Stomach smooth muscle (tissue), 2 donors: ENCODE measurements around the gene RNU6-1.

ENCODE experiments used
- H3K27ac ChIP-seq: one replicate; pipeline ENCODE4 v1.7.0; 2013; ENCODE audit warnings: mild to moderate bottlenecking, low read length, inconsistent platforms
- H3K27me3 ChIP-seq, 2 donors: one replicate each; pipeline ENCODE4 v1.7.0; 2013; ENCODE audit warnings: low read length in 2 of 2; ENCODE audit not compliant: insufficient read depth in 2 of 2, control insufficient read depth in 1 of 2
- H3K36me3 ChIP-seq, 2 donors: one replicate each; pipeline ENCODE4 v1.7.0; 2013; ENCODE audit warnings: low read length in 2 of 2; ENCODE audit not compliant: control insufficient read depth in 2 of 2, insufficient read depth in 2 of 2
- H3K4me1 ChIP-seq: one replicate; pipeline ENCODE4 v1.7.0; 2013; ENCODE audit warnings: low read length; ENCODE audit not compliant: control insufficient read depth, insufficient read depth
- H3K4me3 ChIP-seq, 2 donors: one replicate each; pipeline ENCODE4 v1.7.0; 2013; ENCODE audit warnings: low read length in 2 of 2
- H3K9ac ChIP-seq, 2 donors: one replicate each; pipeline ENCODE4 v1.7.0; 2013; ENCODE audit warnings: low read length in 2 of 2, mild to moderate bottlenecking in 1 of 2
- H3K9me3 ChIP-seq, 2 donors: one replicate each; pipeline ENCODE4 v1.7.0; 2013; ENCODE audit warnings: low read length in 2 of 2; ENCODE audit not compliant: control insufficient read depth in 2 of 2
- donor health status: healthy.
- donor health status: Pancreatic carcinoma.

Gene RNU6-1

GRCh38 chr15:67839929-67840748 is at the start of gene RNU6-1:
RNU6-1 (minus strand) TSS chr15:67840045.
- Histone ChIP-seq H3K4me1 (peaks cover 33% of the 10 kb centered on the region), H3K27ac (peak within 1 kb of the TSS; percentile 96), H3K4me3 (peak within 1 kb of the TSS; percentile 88 to 97), H3K9me3 (no peaks in the 10 kb centered on the region), H3K9ac (peak within 1 kb of the TSS; percentile 90 to 97), H3K27me3 (peaks cover 10 to 12% of the 10 kb centered on the region in 2 donors), H3K36me3 (no peaks in the 10 kb centered on the region)

GRCh38 chr15:67887776-67888175 is 47.9 kb upstream of the RNU6-1 start:
- no peak overlapping the region for H3K4me3 ChIP-seq
- peaks cover 12% of the 10 kb centered on the region for H3K4me1 ChIP-seq
- H3K27me3 ChIP-seq: no peaks in the 10 kb centered on the region
- no peak overlapping the region for H3K9ac ChIP-seq
- H3K36me3 ChIP-seq: no peaks in the 10 kb centered on the region
- H3K9me3 ChIP-seq: peaks cover 0 to 4% of the 10 kb centered on the region in 2 donors
- H3K27ac ChIP-seq: no peak overlapping the region

GRCh38 chr15:67885861-67886260 is 46.0 kb upstream of the RNU6-1 start:
- Histone ChIP-seq H3K36me3 (no peaks in the 10 kb centered on the region), H3K9ac (no peak overlapping the region), H3K9me3 (peaks cover 0 to 4% of the 10 kb centered on the region in 2 donors), H3K4me1 (peaks cover 10% of the 10 kb centered on the region), H3K4me3 (no peak overlapping the region), H3K27ac (no peak overlapping the region), H3K27me3 (no peaks in the 10 kb centered on the region)

- H3K9ac ChIP-seq: peak overlapping the region; percentile 66 to 68
- no peaks in the 10 kb centered on the region for H3K36me3 ChIP-seq
- H3K27ac ChIP-seq: peak overlapping the region; percentile 75
- peaks cover 0 to under 1% of the 10 kb centered on the region in 2 donors for H3K9me3 ChIP-seq
- peak overlapping the region; percentile 71 to 79 for H3K4me3 ChIP-seq
- H3K27me3 ChIP-seq: no peaks in the 10 kb centered on the region
- H3K4me1 ChIP-seq: peaks cover 10% of the 10 kb centered on the region
Measured at GRCh38 chr15:67885175-67885523, 45.3 kb upstream of the RNU6-1 start.

GRCh38 chr15:67884514-67885174 is 44.8 kb upstream of the RNU6-1 start:
- H3K4me1 ChIP-seq: peaks cover 10% of the 10 kb centered on the region
- H3K27ac ChIP-seq: peak overlapping the region; percentile 75
- H3K4me3 ChIP-seq: peak overlapping the region; percentile 71 to 79
- no peaks in the 10 kb centered on the region for H3K36me3 ChIP-seq
- peak overlapping the region; percentile 66 to 68 for H3K9ac ChIP-seq
- H3K27me3 ChIP-seq: no peaks in the 10 kb centered on the region
- H3K9me3 ChIP-seq: no peaks in the 10 kb centered on the region

- Histone ChIP-seq H3K36me3 (no peaks in the 10 kb centered on the region), H3K4me1 (peaks cover 10% of the 10 kb centered on the region), H3K27me3 (no peaks in the 10 kb centered on the region), H3K9me3 (no peaks in the 10 kb centered on the region), H3K27ac (peak overlapping the region; percentile 75), H3K9ac (peak overlapping the region; percentile 42 to 66), H3K4me3 (peak overlapping the region; percentile 71 to 79)
Measured at GRCh38 chr15:67884009-67884408, 44.2 kb upstream of the RNU6-1 start.

- no peaks in the 10 kb centered on the region for H3K27me3 ChIP-seq
- no peak overlapping the region for H3K4me3 ChIP-seq
- H3K9me3 ChIP-seq: no peaks in the 10 kb centered on the region
- H3K4me1 ChIP-seq: peaks cover 10% of the 10 kb centered on the region
- H3K27ac ChIP-seq: no peak overlapping the region
- no peak overlapping the region for H3K9ac ChIP-seq
- H3K36me3 ChIP-seq: no peaks in the 10 kb centered on the region
Measured at GRCh38 chr15:67883234-67883773, 43.5 kb upstream of the RNU6-1 start.

- Histone ChIP-seq H3K9me3 (no peaks in the 10 kb centered on the region), H3K4me3 (no peak overlapping the region), H3K27ac (no peak overlapping the region), H3K9ac (no peak overlapping the region), H3K4me1 (peaks cover 10% of the 10 kb centered on the region), H3K27me3 (no peaks in the 10 kb centered on the region), H3K36me3 (no peaks in the 10 kb centered on the region)
Measured at GRCh38 chr15:67882487-67883233, 42.8 kb upstream of the RNU6-1 start.

GRCh38 chr15:67880651-67881182 is 40.9 kb upstream of the RNU6-1 start:
- Histone ChIP-seq H3K27ac (no peak overlapping the region), H3K4me3 (no peak overlapping the region), H3K36me3 (no peaks in the 10 kb centered on the region), H3K9ac (no peak overlapping the region), H3K9me3 (no peaks in the 10 kb centered on the region), H3K27me3 (no peaks in the 10 kb centered on the region), H3K4me1 (peaks cover 10% of the 10 kb centered on the region)

GRCh38 chr15:67879440-67880129 is 39.7 kb upstream of the RNU6-1 start:
- H3K9ac ChIP-seq: no peak overlapping the region
- H3K4me3 ChIP-seq: no peak overlapping the region
- no peaks in the 10 kb centered on the region for H3K36me3 ChIP-seq
- no peak overlapping the region for H3K27ac ChIP-seq
- H3K9me3 ChIP-seq: no peaks in the 10 kb centered on the region
- H3K27me3 ChIP-seq: no peaks in the 10 kb centered on the region
- peaks cover 7% of the 10 kb centered on the region for H3K4me1 ChIP-seq
